ENCODE data around the gene UNC5B.

Gene UNC5B

DNA sequence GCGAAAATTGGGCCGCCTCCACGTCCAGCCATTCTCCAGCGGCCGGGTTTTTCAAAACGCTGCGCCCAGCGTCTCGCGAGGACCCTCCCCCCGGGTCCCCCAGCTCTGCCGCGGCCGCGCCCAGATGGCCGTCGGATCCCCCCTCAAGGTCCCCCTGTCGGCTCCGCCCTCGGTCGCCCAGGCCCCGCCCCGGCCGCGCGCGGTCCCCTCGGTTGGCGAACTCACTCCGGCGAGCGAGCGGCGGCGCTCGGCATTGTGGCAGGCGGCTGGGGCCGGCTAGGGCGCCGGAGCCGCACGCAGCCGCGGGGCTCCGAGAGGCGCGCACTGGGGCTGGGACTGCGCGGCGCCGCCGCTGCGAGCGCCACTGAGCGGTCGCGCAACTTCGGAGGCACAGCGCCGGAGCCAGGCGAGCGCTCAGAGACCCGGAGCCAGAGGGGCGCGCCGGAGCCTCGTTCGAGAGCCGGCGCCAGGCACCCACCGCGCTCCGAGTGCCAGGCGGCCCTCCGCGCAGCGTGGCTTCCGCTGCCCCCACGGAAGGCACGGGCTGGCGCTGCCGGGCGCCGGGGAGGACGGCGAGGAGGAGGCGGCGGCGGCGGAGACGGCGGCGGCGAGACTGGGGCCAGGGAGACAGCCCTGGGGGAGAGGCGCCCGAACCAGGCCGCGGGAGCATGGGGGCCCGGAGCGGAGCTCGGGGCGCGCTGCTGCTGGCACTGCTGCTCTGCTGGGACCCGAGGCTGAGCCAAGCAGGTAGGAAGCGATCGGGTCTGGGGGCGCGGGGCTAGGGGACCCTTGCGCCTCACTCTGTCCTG is at the start of gene UNC5B:
Gene UNC5B, plus strand, starts transcription at position 253 of the 809 bp plus-strand sequence. Its CDS starts 416 bp downstream, at position 669.
- DNase-seq = peak; percentile 78

GRCh38 chr10:71173466-71173865 is 38.9 kb upstream of the UNC5B start:
- DNase-seq = no peak

DNA sequence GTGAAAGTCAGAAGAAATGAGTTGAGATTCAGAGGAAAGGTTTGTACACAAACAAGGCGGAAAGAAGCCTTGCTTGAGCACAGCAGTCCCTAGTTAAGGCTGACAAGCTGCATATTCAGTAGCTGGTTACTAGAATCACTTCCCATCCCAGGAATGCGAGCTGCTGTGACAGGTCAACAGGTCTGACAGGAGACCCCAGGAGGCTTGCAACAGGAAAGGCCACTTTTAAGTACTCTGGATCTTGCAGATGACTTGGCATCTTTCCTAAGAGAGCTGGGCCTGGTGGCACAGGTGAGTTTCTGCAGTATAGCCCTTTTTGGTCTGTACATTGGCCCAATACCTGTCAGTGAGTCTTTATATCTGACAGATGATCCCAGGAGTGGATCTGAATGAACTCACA is 35.7 kb upstream of the UNC5B start:
- DNase-seq = no peak

DNA sequence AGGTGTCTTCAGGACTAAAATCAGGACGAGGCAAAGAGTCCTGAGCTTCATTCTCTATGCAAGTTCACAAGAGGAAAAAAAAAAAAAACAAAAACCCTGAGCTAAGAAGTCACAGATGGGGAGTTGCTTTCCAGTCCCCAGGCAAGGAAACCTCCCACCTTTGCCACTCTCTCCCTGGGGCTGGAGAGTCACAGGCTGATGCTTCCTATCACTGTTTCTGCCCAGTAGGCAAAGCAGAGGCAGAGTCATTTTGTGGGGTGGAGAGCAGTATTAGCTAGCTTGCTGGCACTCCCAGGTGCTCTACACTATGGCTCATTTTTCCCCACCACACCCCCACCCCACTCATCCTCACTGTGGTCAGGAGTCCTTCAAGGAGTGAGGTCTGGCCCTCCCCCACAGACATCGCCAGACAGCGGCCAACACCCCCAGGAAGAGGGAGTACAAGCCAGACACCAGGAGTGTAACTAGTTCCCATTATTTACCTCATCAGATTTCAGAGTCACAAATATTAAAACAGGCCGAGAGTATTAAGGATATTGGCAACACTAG is 34.6 kb upstream of the UNC5B start:
- no peak for DNase-seq

- no peak for DNase-seq
Measured at GRCh38 chr10:71178880-71179279, 33.5 kb upstream of the UNC5B start.

DNA sequence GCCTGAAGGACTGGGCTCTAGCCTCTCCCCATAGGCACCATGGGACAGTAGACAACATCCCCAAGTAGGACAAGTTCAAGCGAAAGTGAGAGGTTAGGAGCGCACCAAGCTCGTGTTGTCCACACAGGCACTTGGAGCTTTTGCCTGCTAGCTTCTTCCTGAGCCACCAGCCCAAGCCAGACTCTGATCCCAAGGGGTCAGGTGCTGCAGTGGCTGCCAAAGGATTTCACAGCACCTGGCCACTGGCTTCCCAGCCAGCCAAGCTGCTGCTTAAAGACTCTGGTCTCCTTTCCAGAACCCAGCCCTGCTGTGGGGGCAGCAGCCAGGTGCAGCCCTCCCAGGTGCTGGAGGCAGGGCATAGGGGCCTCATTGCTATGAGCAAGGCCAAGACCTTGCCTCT is 33.0 kb upstream of the UNC5B start:
- no peak for DNase-seq

GRCh38 chr10:71184421-71184820 is 27.9 kb upstream of the UNC5B start:
- no peak for DNase-seq

GRCh38 chr10:71185209-71185608 is 27.2 kb upstream of the UNC5B start:
- no peak for DNase-seq

GRCh38 chr10:71187197-71187596 is 25.2 kb upstream of the UNC5B start:
- no peak for DNase-seq

GRCh38 chr10:71187600-71187999 is 24.8 kb upstream of the UNC5B start:
- no peak for DNase-seq

DNA sequence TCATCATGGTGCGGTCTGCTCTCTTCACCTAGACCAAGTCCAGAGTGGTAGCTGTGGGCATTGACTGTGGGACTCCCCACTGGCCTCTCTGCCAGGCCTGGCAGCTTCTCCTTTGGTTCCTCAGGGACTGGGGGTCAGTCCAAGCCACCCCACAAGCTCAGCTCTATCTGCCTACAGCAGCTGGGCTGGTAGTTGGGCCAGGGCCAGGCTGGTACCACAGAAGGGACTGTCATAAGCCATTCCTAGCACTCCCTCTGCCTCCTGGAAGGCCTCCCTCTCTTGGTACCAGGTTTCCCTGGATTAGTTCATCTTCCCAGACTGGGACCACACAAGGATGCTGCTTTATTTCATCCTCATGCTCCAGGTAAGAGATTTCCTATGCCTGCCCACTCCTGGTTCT is 24.2 kb upstream of the UNC5B start:
- DNase-seq = no peak

DNA sequence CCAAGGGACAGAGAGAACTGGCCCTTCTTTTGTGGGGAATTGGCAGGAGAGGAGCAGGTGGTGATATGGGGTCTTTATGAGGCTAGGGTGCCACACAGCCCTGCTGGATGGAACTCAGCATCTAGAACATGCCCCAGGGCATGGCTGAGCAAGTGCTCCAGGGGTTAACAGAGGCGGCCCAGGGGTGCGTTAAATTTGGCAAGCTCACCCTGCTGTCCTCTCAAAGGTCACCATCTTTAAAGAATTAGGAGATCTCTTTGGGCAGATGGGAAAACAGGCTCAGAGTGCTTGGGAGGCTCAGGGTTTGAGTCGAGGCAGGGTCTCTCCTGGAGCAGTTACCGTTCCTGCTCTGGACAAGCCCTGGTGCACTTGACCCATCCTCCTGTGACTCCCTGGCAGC is 21.4 kb upstream of the UNC5B start:
- DNase-seq = no peak

- no peak for DNase-seq
Measured at GRCh38 chr10:71191551-71192076, 20.8 kb upstream of the UNC5B start.

DNA sequence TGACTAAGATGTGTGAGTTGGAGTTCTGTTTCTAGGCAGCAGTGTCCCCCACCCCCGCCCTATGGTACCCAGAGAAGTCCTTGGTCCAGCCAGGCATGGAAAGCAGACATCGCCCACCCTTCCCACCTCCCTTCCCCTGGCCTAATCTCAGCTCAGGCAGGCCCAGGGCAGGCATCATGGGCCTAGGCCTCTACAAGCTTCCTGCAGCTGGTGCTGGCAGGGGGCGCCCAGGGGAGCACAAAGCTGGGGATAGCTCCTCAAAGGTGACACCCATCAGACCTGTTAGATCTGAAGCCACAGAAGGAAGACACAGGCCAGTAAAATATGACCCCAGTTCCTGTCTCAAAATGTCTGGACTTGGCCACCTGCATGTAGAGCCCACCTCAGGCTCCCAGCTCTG is 18.9 kb upstream of the UNC5B start:
- no peak for DNase-seq

DNA sequence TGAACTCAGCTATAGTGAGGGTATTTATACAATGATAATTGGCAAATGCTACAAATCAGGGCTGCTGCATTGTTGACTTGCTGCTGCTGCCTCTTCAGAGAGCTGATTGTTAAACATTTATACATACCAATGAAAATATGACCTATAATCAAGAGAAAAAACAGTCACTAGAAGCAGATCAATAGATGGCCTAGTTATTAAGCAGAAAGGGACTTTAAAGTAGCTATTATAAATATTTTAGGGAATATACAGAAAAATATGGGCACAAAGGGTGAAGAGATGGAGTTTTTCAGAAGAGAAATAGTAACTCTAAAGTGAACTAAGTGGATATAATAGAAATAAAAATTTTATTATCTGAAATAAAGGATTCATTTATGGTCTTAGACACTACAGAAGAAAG is 14.4 kb upstream of the UNC5B start:
- no peak for DNase-seq

GRCh38 chr10:71201849-71202248 is 10.5 kb upstream of the UNC5B start:
- no peak for DNase-seq

GRCh38 chr10:71202314-71202713 is 10.1 kb upstream of the UNC5B start:
- DNase-seq = no peak

DNA sequence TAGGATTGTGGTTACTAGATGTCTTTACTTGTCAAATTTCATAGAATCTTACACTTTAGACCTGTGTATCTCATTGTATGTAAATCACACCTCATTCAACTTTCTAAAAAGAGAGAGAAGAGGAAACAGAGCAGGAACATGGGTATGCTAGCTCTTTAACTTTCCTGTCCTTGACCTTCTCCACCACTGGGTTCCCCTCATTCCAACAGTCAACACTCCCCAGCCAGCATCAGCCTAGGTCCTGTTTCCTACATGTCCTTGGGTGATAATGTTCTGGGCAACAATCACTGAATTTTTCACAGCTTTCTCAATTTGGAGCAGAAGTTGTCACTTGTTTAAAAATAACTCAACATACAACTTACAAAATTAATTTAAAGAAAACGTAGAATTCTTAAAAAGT is 9.2 kb upstream of the UNC5B start:
- no peak for DNase-seq

DNA sequence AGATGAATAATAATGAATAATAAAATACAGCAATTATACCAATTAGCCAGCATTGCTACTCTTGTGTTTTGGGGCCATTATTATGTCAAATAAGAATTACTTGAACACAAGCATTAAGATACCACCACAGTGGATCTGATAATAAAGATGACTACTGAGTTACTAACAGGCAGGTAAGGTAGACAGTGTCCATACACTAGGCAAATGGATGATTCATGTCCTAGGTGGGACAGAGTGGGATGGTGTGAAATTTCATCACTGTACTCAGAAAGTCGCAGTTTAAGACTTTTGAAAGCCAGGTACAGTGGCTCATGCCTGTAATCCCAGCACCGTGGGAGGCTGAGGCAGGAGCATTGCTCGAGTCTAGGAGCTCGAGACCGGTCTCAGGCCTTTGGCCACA is 8.7 kb upstream of the UNC5B start:
- DNase-seq = no peak

- DNase-seq = no peak
Measured at GRCh38 chr10:71204746-71205145, 7.6 kb upstream of the UNC5B start.

- no peak for DNase-seq
Measured at GRCh38 chr10:71205468-71205867, 6.9 kb upstream of the UNC5B start.

- DNase-seq = no peak
Measured at GRCh38 chr10:71206911-71207310, 5.5 kb upstream of the UNC5B start.

DNA sequence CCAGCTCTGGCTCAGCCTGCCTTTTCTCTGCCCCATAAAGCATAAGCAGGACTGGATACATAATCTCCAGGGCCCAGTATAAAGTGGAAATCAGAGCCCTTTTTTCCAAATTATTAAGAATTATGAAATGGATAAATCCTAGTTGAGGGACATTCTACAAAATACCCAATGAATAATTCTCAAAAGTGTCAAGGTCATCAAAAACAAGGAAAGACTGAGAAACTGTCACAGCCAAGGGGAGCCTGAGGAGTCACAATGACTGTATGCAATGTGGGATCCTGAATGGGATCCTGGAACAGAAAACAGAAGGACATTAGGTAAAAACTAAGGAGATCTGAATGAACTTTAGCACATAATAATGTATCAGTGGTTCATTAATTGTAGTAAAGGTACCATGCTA is 4.8 kb upstream of the UNC5B start:
- no peak for DNase-seq

DNA sequence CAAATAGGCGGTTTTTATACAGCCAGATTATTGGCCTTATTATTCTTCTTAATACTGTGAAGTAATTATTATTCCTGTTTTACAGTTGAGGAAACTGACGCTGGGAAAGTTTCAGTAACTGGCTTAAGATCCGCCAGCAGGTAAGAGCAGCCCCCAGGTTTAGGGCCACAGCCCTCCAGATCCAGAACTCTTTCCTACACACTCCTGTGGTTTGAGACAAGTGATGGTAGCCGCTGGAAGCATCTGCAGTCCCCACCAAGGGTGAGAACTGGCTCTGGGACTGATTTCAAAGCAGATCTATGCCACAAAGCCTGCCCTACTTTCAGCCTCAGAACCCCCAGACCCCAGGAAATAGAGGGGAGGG is 3.0 kb upstream of the UNC5B start:
- DNase-seq = no peak

Data from NCI-H1105 (cell line).